ENCODE data around the gene HOXD1. TPM values are rescaled to one million over a fixed set of nuclear protein-coding genes. Genes with fewer than 3 reads are reported as not detected.
A peak's percentile ranks its signal among the peaks of the same experiment; 100 is the strongest.

The HOXD1 gene
- total RNA-seq, 2 donors from 2014 or later = 0.18 TPM

DNA sequence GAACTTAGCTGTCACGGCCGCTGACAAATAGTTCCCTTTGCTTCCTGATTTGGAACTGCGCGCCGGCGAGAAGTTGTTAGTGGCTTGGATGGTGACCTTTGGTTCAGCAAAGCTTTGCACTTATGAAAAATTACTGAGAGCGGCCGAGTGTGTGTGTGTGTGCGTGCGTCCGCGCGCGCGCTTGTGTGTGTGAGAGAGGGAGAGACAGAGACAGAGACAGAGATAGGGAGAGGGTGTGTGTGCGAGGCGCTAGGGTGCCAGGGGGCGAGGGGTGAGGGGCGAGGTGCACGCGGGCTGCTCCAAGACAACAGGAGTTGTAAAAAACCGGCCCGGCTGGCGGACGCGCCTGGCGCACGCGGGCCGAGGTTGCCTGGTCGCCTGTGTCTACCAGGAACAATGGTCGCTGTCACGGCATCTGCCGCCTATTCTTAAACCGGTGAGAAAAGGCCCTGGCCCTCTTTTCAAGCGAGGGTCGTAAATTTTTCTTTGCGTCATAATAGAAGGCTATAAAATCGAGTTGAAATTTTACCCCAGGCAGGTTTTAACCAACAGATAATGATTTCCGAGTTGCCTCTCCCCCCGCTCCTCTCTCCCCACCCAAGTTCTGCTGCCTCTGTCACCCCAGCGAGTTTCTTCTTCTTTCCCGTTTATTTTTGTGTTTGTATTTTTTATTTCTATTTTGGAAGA, 30.8 kb upstream of the HOXD1 start:
- H3K27ac Mint-ChIP-seq = no peak overlapping the region
- no peaks in the 10 kb centered on the region for H3K36me3 Mint-ChIP-seq (ENCODE audit: low read depth)
- H3K27me3 Mint-ChIP-seq (ENCODE audit: insufficient read depth) = peaks cover 99% of the 10 kb centered on the region
- H3K36me3 ChIP-seq (ENCODE audit: control insufficient read depth, insufficient read depth, low read length) = no peaks in the 10 kb centered on the region
- 2 to 4% methylated on average over 11 to 42 of the region's 43 CpGs for WGBS, 2 experiments (ENCODE audit: insufficient coverage in 1 of 2, insufficient read length in 1 of 2)
- H3K4me1 ChIP-seq (ENCODE audit: control insufficient read depth, insufficient read depth, low read length) = peaks cover 4% of the 10 kb centered on the region
- H3K9ac ChIP-seq (ENCODE audit: extremely low read depth, low read length, poor library complexity, severe bottlenecking) = no peak overlapping the region
- peak overlapping the region; percentile 61 for H3K4me3 ChIP-seq (ENCODE audit: low read length)
- H3K27ac ChIP-seq (ENCODE audit: low read depth, low read length) = peak overlapping the region; percentile 67
- TF ChIP-seq, protein P1, sequence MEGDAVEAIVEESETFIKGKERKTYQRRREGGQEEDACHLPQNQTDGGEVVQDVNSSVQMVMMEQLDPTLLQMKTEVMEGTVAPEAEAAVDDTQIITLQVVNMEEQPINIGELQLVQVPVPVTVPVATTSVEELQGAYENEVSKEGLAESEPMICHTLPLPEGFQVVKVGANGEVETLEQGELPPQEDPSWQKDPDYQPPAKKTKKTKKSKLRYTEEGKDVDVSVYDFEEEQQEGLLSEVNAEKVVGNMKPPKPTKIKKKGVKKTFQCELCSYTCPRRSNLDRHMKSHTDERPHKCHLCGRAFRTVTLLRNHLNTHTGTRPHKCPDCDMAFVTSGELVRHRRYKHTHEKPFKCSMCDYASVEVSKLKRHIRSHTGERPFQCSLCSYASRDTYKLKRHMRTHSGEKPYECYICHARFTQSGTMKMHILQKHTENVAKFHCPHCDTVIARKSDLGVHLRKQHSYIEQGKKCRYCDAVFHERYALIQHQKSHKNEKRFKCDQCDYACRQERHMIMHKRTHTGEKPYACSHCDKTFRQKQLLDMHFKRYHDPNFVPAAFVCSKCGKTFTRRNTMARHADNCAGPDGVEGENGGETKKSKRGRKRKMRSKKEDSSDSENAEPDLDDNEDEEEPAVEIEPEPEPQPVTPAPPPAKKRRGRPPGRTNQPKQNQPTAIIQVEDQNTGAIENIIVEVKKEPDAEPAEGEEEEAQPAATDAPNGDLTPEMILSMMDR (conservative IDR thresholded peaks at IDR 0.05) = no peak
- no peaks in the 10 kb centered on the region for H3K9me3 Mint-ChIP-seq
- DNase-seq = peak; percentile 78
- peaks cover 16% of the 10 kb centered on the region for H3K4me1 Mint-ChIP-seq
- H3K4me3 Mint-ChIP-seq = peak overlapping the region; percentile 31
- no peaks in the 10 kb centered on the region for H3K9me3 ChIP-seq (ENCODE audit: control insufficient read depth, low read length)
- H3K27me3 ChIP-seq (ENCODE audit: control insufficient read depth, insufficient read depth, low read length, poor library complexity, severe bottlenecking) = peaks cover 100% of the 10 kb centered on the region

DNA sequence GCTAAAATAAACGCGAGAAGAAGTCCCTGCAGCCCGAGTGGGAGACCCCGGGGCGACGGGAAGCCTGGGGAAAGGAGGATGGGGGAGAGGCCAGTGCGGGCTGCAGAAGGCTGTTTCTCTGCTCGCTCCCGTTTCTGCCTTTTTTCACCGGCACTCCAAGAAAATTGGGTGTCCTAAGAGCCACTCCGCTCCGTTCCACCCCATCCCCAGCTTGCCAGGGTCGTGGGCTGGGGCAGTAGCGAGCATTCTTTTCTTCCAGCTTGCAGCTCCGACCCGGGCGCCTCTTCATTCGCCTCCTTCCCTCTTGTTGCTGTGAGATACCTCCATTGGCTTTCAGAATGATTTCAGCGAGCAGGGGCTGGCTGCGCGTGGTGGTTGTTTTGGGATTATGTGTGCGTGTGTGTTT, 30.3 kb upstream of the HOXD1 start:
- peak; percentile 74 for DNase-seq
- Mint-ChIP-seq H3K27ac (no peak overlapping the region), H3K4me1 (peaks cover 20% of the 10 kb centered on the region), H3K9me3 (no peaks in the 10 kb centered on the region), H3K36me3 (ENCODE audit: low read depth) (no peaks in the 10 kb centered on the region), H3K4me3 (no peak overlapping the region), H3K27me3 (ENCODE audit: insufficient read depth) (peaks cover 98% of the 10 kb centered on the region)
- Histone ChIP-seq H3K9me3 (ENCODE audit: control insufficient read depth, low read length) (no peaks in the 10 kb centered on the region), H3K4me3 (ENCODE audit: low read length) (peak overlapping the region; percentile 61), H3K9ac (ENCODE audit: extremely low read depth, low read length, poor library complexity, severe bottlenecking) (no peak overlapping the region), H3K4me1 (ENCODE audit: control insufficient read depth, insufficient read depth, low read length) (peaks cover 4% of the 10 kb centered on the region), H3K27me3 (ENCODE audit: control insufficient read depth, insufficient read depth, low read length, poor library complexity, severe bottlenecking) (peaks cover 100% of the 10 kb centered on the region), H3K36me3 (ENCODE audit: control insufficient read depth, insufficient read depth, low read length) (no peaks in the 10 kb centered on the region), H3K27ac (ENCODE audit: low read depth, low read length) (peak overlapping the region; percentile 66)
- WGBS, 2 experiments (ENCODE audit: insufficient coverage in 1 of 2, insufficient read length in 1 of 2) = 0 to 3% methylated on average over 6 to 21 of the region's 22 CpGs
- TF ChIP-seq, protein P1 (conservative IDR thresholded peaks at IDR 0.05) = no peak

DNA sequence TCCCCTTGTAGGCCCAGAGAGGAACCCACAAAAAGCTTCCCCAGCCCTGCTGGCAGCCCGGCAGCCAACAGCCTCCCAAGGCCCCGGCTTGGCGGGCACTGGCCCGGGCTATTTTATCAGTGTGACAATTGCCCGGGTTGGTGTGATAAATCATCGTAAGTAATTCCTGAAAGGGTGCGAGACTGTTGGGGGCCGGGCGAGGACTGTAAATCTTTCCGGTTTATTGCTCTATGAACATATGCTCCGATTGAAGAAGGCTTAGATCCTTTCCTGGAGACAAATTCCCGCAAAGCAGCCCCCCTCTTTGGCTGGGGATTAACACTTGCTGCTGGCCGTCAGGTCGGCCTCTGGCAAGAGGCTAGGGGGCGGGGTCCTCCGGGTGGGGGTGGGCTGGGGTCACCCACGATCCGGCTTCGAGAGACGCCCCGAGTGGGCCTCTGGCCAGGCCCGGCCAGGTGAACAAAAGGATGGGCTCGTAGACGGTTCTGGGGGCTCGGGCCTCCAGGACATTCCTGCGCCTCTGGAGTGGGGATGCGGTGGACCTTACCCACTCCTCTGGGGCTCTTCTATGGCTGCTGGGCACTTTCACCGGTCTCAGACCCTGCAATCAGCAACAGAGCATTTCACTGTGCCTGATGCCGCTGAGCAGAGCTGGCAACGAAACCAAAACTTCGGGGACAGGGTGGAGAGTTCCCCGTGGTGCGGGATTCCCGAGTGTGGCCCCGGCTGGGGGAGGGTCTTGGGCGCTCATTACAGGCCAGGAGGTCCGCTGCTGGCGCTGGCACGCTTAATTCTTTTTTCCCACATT, 29.4 kb upstream of the HOXD1 start:
- Histone ChIP-seq H3K27me3 (ENCODE audit: control insufficient read depth, insufficient read depth, low read length, poor library complexity, severe bottlenecking) (peaks cover 100% of the 10 kb centered on the region), H3K4me3 (ENCODE audit: low read length) (peak overlapping the region; percentile 8), H3K27ac (ENCODE audit: low read depth, low read length) (no peak overlapping the region), H3K36me3 (ENCODE audit: control insufficient read depth, insufficient read depth, low read length) (no peaks in the 10 kb centered on the region), H3K9ac (ENCODE audit: extremely low read depth, low read length, poor library complexity, severe bottlenecking) (no peak overlapping the region), H3K4me1 (ENCODE audit: control insufficient read depth, insufficient read depth, low read length) (peaks cover 4% of the 10 kb centered on the region), H3K9me3 (ENCODE audit: control insufficient read depth, low read length) (peaks cover 5% of the 10 kb centered on the region)
- peaks cover 98% of the 10 kb centered on the region for H3K27me3 Mint-ChIP-seq (ENCODE audit: insufficient read depth)
- TF ChIP-seq, protein P1 (conservative IDR thresholded peaks at IDR 0.05) = no peak
- peaks cover 21% of the 10 kb centered on the region for H3K4me1 Mint-ChIP-seq
- H3K4me3 Mint-ChIP-seq = peak overlapping the region; percentile 41
- no peaks in the 10 kb centered on the region for H3K9me3 Mint-ChIP-seq
- peak; percentile 80 for DNase-seq
- 2 to 3% methylated on average over 6 to 39 of the region's 39 CpGs for WGBS, 2 experiments (ENCODE audit: insufficient coverage in 1 of 2, insufficient read length in 1 of 2)
- no peak overlapping the region for H3K27ac Mint-ChIP-seq
- no peaks in the 10 kb centered on the region for H3K36me3 Mint-ChIP-seq (ENCODE audit: low read depth)
